Endometrial microvascular endothelial cells (primary cell): ENCODE measurements around the gene PLK3. TPM values are rescaled to one million over a fixed set of nuclear protein-coding genes. Genes with fewer than 3 reads are reported as not detected.

Source experiments
- in situ Hi-C: cut with HindIII; loops from 2 replicates; pipeline ENCODE4 v1.10.0; 2017; ENCODE audit warnings: low sequenced_read_pairs, low pct_unique_long_range_greater_than_20kb; ENCODE audit errors: inconsistent ontology term
- total RNA-seq: library from RNA; depleted of rRNA; stranded (reverse); fragments of >200 nt; gene quantifications from one replicate; pipeline ENCODE4 v1.2.3, GENCODE V29; 2015; ENCODE audit errors: inconsistent ontology term

Gene PLK3
- total RNA-seq, 1 donor from 2014 or later: 39.2 TPM

DNA sequence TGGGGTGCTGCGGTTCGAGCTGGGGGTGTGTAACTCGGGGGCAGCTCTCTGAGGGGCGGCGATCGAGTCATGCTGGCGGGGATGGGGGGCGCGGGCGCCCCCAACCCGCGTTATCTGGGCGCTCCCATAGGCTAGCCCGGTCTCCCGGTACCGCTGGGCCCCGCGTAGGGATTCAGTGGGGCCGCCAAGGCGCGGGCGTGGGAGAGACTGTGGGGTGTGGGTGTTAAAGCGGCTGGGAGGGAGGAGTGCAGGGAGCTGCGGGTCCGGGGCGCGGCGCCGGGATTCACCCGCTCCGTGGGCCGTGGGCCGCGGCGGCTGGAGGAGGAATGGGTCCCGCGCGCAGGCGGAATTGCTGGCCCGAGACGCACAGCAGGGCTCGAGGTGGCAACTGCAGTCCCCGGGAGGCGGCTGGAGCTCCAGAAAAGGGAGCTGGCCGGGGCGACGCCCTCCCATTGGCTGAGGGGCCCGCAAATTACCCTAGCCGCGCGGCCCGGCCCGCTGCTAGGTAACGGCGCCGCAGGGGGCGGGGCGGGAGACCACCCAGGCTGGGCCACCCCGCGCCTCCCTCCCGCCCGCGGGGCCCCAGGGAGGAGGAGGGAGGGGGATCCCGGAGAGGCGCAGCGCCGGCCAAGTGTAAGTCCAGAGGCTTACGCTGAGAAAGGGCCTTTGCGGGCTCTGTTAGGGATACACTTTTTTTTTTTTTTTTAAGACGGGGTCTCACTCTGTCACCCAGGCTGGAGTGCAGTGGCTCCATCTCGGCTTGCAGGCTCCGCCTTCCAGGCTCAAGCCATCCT, 42.9 kb downstream of the PLK3 start, which contains the start of gene PTCH2:
PTCH2 (minus strand) TSS at position 392 of the 794 bp plus-strand sequence; CDS start at position 71, 321 bp downstream.
- in situ Hi-C loops: no loop called here

DNA sequence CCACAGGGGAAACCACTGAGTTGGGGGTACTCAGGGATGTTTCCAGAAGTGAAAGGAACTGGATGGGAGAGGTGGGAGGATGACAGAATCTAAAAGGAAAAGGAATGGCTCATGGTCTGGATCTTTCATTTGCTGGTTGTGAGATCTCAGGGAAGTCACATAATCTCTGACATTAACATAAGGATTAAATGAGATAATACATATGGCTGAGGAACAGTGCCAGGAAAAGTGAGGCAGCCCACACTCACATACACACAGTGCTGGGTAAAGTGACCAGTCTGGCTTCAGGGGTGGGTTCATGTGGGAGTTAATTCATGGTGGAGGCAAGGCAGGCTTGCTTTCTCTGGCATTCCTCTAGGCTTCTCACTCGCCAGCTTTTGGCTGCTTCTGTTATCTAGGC, 46.8 kb downstream of the PLK3 start:
- in situ Hi-C loops: no loop called here

DNA sequence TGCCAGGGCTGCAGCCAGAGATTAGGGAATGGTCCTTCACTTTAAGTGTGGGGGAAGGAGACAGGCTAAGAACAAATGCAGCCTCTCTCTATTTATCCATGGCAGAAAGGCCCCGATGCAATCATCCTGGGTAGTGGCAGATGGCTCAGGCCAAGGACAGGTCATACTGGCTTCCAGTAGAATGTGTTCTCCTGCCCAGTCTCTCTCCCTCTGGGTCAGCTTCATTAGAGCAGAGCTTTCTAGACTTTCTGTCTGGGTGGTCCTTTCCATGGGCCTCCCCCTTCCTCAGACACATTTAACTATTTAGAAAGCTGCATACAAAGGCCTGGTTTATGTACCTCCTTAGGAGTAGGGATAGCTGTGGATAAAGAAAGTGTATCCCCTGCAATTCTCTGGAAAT, 47.7 kb downstream of the PLK3 start:
- in situ Hi-C loops: no loop called here

- in situ Hi-C loops: no loop called here
Observed at GRCh38 chr1:44848456-44849181, 48.4 kb downstream of the PLK3 start.

DNA sequence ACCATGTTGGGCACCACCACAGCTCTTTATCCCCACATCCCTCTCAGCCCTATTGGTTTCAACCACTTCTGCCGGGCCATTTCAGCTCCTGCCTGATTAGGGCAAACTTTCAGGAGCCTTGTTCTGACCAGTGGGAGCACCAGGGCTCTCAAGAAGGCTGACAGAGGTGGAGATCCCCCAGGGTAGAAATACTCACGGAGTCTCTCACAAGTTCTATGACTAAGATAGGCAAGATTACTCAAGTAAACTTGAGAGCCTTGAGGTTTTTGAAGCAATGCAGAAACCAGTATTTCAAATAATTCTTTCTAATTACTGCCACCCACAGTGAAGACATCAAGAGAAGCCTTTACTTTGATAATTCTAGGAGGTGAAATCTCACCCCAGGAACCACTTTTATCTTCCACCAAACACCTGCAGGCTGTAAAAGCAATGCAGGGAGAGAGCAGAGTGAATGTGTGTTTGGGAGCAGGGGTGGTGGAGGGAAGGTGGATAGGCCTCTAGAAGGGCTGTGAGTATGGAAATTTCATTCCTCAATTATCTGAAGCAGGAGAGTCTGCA, 49.5 kb downstream of the PLK3 start:
- in situ Hi-C loops: no loop called here

DNA sequence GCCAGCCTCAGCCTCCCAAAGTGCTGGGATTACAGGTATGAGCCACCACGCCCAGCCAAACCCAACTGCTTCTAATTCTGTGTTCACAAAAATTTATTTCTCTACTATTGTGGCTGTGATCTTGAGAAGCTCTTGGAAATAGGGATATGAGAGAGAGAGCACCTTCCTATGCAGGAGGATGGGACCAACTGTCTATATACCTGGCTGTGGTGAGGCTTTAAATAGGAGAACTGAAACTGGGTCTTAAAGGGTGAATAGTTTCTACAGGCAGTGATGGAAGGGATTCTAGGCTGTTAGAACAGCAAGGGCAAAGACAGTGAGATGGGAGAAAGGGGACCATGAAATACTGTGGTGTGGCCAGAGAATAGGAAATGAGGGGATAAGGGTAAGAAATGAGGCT, 51.1 kb downstream of the PLK3 start:
- in situ Hi-C loops: no loop called here

DNA sequence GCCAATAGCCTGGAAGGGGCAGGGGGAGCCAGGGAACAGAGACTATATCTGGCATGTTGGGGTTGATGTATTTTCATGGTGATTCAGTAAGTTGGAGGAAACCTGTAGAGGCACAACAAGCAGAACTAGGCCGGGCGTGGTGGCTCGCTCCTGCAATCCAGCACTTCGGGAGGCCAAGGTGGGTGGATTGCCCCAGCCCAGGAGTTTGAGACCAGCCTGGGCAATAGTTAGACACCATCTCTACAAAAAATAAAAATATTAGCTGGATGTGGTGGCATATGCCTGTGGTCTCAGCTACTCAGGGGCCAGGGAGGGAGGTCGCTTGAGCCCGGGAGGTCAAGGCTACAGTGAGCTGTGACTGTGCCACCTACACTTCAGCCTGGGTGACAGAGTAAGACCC, 53.0 kb downstream of the PLK3 start:
- in situ Hi-C loops: no loop called here

GRCh38 chr1:44854970-44855369, 54.8 kb downstream of the PLK3 start:
- in situ Hi-C loops: no loop called here

Other genes with a start within 250 kb of the PLK3 start
- 5.2 TPM for gene TMEM53, start 125.9 kb upstream of the PLK3 start, total RNA-seq
- gene ARMH1, start 125.7 kb upstream of the PLK3 start, total RNA-seq: not detected
- not detected for gene RNU5D-1, start 69.2 kb upstream of the PLK3 start, total RNA-seq
- 37.8 TPM for gene KIF2C, start 60.5 kb upstream of the PLK3 start, total RNA-seq
- 2,081 TPM for gene RPS8, start 24.8 kb upstream of the PLK3 start, total RNA-seq
- gene BEST4, start 12.2 kb upstream of the PLK3 start, total RNA-seq: not detected
- gene DYNLT4, start 7.0 kb downstream of the PLK3 start, total RNA-seq: not detected
- gene BTBD19, start 8.1 kb downstream of the PLK3 start, total RNA-seq: 8.5 TPM
- gene PTCH2, start 42.9 kb downstream of the PLK3 start, total RNA-seq: not detected
- gene EIF2B3, start 186.2 kb downstream of the PLK3 start, total RNA-seq: 53.3 TPM
- gene HECTD3, start 210.9 kb downstream of the PLK3 start, total RNA-seq: 47.9 TPM
- gene UROD, start 211.9 kb downstream of the PLK3 start, total RNA-seq: 241 TPM